Mucosa of descending colon (tissue), 3 donors: ENCODE results near the gene SH3RF3. TPM values are rescaled to one million over a fixed set of nuclear protein-coding genes. Genes with fewer than 3 reads are reported as not detected.

ENCODE experiments used
- ATAC-seq: fragments of 200-7000 bp; cut with Tn5 transposase; one replicate; pipeline ENCODE4 v1.9.1; 2020; ENCODE audit warnings: mild to moderate bottlenecking, moderate library complexity
- DNase-seq, 3 donors: peaks; one replicate each; pipeline ENCODE4 v3.0.0-alpha.2; 2020
- H3K36me3 ChIP-seq: fragments of 200-600 bp; one replicate; pipeline ENCODE4 v1.8.0; 2021; ENCODE audit warnings: low read depth, mild to moderate bottlenecking
- H3K4me1 ChIP-seq: fragments of 200-600 bp; one replicate; pipeline ENCODE4 v1.8.0; 2021; ENCODE audit warnings: low read depth, mild to moderate bottlenecking
- H3K4me3 ChIP-seq: fragments of 200-600 bp; one replicate; pipeline ENCODE4 v1.8.0; 2021; ENCODE audit warnings: mild to moderate bottlenecking
- H3K9me3 ChIP-seq: fragments of 200-600 bp; one replicate; pipeline ENCODE4 v1.8.0; 2021; ENCODE audit warnings: mild to moderate bottlenecking
- CTCF ChIP-seq: fragments of 200-600 bp; IDR thresholded peaks from one replicate; pipeline ENCODE4 v1.8.0; 2022; ENCODE audit warnings: antibody characterized with exemption, mild to moderate bottlenecking
- intact Hi-C, 2 donors: fragments of 100-400 bp; cut with DNase I in 1 of 2; cut with micrococcal nuclease in 1 of 2; formaldehyde crosslinking; loops; one replicate each; pipeline versions ENCODE4 v1.11.0 to v1.11.1; 2022; cut with DNase I, micrococcal nuclease
- total RNA-seq, 3 donors: library from RNA; stranded (reverse); fragmentation: NEBNext Ultra II Directional in 2 of 3; extraction: Animal tissue kit (Norgen Biotek cat#: 25700) in 2 of 3; gene quantifications; one replicate each; pipeline versions ENCODE4 v1.2.1 to v1.2.4, GENCODE V29; 2021 to 2023
- donor health status: DM: no; HTN: no; CAD: no; lungs with moderate emphysema.
- donor health status: DM: no; HTN: no; CAD: no.
- donor health status: DM: no; HTN: yes; CAD: no.

SH3RF3 gene
- total RNA-seq, 3 donors from 2014 or later, result 1.9 to 3.7 (median 3.0) TPM

GRCh38 chr2:109172556-109173105, 43.6 kb downstream of the SH3RF3 start:
- Histone ChIP-seq H3K4me3 (no peak overlapping the region), H3K4me1 (no peaks in the 10 kb centered on the region), H3K36me3 (no peaks in the 10 kb centered on the region), H3K9me3 (no peaks in the 10 kb centered on the region)
- no peak for ATAC-seq
- TF ChIP-seq CTCF, result no peak
- intact Hi-C loops, result no loop called here
- no peak for DNase-seq

GRCh38 chr2:109173311-109174171, 44.5 kb downstream of the SH3RF3 start:
- intact Hi-C loops, result no loop called here

GRCh38 chr2:109174214-109174613, 45.2 kb downstream of the SH3RF3 start:
- Histone ChIP-seq H3K9me3 (no peaks in the 10 kb centered on the region), H3K4me3 (no peak overlapping the region), H3K36me3 (no peaks in the 10 kb centered on the region), H3K4me1 (no peaks in the 10 kb centered on the region)
- ATAC-seq (no peak), DNase-seq (no peak)
- no peak for TF ChIP-seq CTCF
- intact Hi-C loops, result no loop called here

More at GRCh38 chr2:109173311-109174171, 44.5 kb downstream of the SH3RF3 start:
- ATAC-seq (peak; percentile 55), DNase-seq (peak; percentile 25 to 70 (median 47))
- H3K9me3 ChIP-seq, result no peaks in the 10 kb centered on the region
- no peaks in the 10 kb centered on the region for H3K4me1 ChIP-seq
- no peak for TF ChIP-seq CTCF
- no peak overlapping the region for H3K4me3 ChIP-seq
- H3K36me3 ChIP-seq, result no peaks in the 10 kb centered on the region

- Histone ChIP-seq H3K4me3 (no peak overlapping the region), H3K36me3 (no peaks in the 10 kb centered on the region), H3K9me3 (no peaks in the 10 kb centered on the region), H3K4me1 (no peaks in the 10 kb centered on the region)
- no peak for DNase-seq
- TF ChIP-seq CTCF, result no peak
- intact Hi-C loops, result no loop called here
- ATAC-seq, result no peak
Observed at GRCh38 chr2:109174626-109175349, 45.8 kb downstream of the SH3RF3 start.

GRCh38 chr2:109175350-109175678, 46.3 kb downstream of the SH3RF3 start:
- ATAC-seq (no peak), DNase-seq (no peak)
- Histone ChIP-seq H3K4me1 (no peaks in the 10 kb centered on the region), H3K9me3 (no peaks in the 10 kb centered on the region), H3K4me3 (no peak overlapping the region), H3K36me3 (no peaks in the 10 kb centered on the region)
- no peak for TF ChIP-seq CTCF
- intact Hi-C loops, result no loop called here
